K562 (cell line): ENCODE data around the gene NDUFV2. TPM values are rescaled to one million over a fixed set of nuclear protein-coding genes. Genes with fewer than 3 reads are reported as not detected.

Experiments used
- ATAC-seq: fragments of 200-7000 bp; cut with Tn5 transposase; 3 replicates; pipeline ENCODE4 v1.9.1; 2020; ENCODE audit warnings: moderate library complexity
- BruUV-seq: library from RNA; stranded (reverse); fragments of 400-500 nt; replicated peaks from 2 replicates; lab custom pipeline; 2021; lab: Mats Ljungman, UMichigan
- CTCF ChIA-PET: fragments of 300-600 bp; formaldehyde crosslinking; extraction: SDS; loops from one replicate; lab custom pipeline; 2021; ENCODE audit warnings: low intra/inter-chr PET ratio; lab: Yijun Ruan, JAX
- POLR2A ChIA-PET: fragments of 300-600, 350-650 bp; sonication (Branson Sonifier 250); formaldehyde crosslinking; extraction: SDS; loops from one replicate; lab custom pipeline; 2021; ENCODE audit warnings: antibody characterized with exemption, inconsistent platforms; lab: Yijun Ruan, JAX
- DNase-seq, 4 experiments: peaks; one replicate each; pipeline versions ENCODE4 v3.0.0 to v3.0.0-alpha.2; 2011 to 2018; ENCODE audit warnings: low spot score in 3 of 4, mixed read lengths in 3 of 4; ENCODE audit errors: extremely low read depth in 1 of 4
- FAIRE-seq: peaks from 2 replicates; lab custom pipeline; 2011; peaks lifted over from hg19 to GRCh38; lab: Jason Lieb, UNC
- H2AFZ ChIP-seq: 2 replicates; pipeline ENCODE4 v1.6.0; 2011; ENCODE audit warnings: low read depth, low read length, control low read depth, inconsistent platforms
- H3K27ac ChIP-seq: fragments of 200-600 bp; 3 replicates; pipeline ENCODE4 v1.8.0; 2011; ENCODE audit warnings: low read depth, mild to moderate bottlenecking, control low read depth, inconsistent platforms, low read length, moderate library complexity, mixed read lengths; ENCODE audit errors: extremely low read depth
- H3K27me3 ChIP-seq, 2 experiments: fragments of 300-600 bp in 1 of 2; 2 replicates in 1 of 2; 3 replicates in 1 of 2; pipeline versions ENCODE4 v1.6.0 to v1.8.0; 2011; ENCODE audit warnings: inconsistent platforms in 2 of 2, low read length in 2 of 2, mild to moderate bottlenecking in 1 of 2, mixed read lengths in 1 of 2, moderate library complexity in 1 of 2; ENCODE audit not compliant: control insufficient read depth in 2 of 2, insufficient read depth in 2 of 2
- H3K36me3 ChIP-seq: fragments of 300-600 bp; 3 replicates; pipeline ENCODE4 v1.8.0; 2011; ENCODE audit warnings: mild to moderate bottlenecking, low read length, inconsistent platforms; ENCODE audit not compliant: control insufficient read depth, insufficient read depth
- H3K4me1 ChIP-seq, 2 experiments: fragments of 200-600 bp in 1 of 2; replicated peaks in 1 of 2; 2 replicates in 1 of 2; 3 replicates in 1 of 2; pipeline versions ENCODE4 v1.5.1 to v1.8.0; 2011; ENCODE audit warnings: inconsistent platforms in 2 of 2, low read length in 2 of 2, mild to moderate bottlenecking in 1 of 2, mixed read lengths in 1 of 2, moderate library complexity in 1 of 2; ENCODE audit not compliant: control insufficient read depth in 2 of 2, insufficient read depth in 2 of 2
- H3K4me2 ChIP-seq: 2 replicates; pipeline ENCODE4 v1.6.1; 2011; ENCODE audit warnings: low read length, control low read depth, inconsistent platforms, mixed read lengths; ENCODE audit not compliant: insufficient read depth
- H3K4me3 ChIP-seq: fragments of 200-600 bp; sonication (generic), shearing (Covaris generic); 2 replicates; pipeline ENCODE4 v1.5.1; 2016; ENCODE audit warnings: control low read depth, inconsistent platforms
- H3K79me2 ChIP-seq: fragments of 200-600 bp; 3 replicates; pipeline ENCODE4 v1.8.0; 2011; ENCODE audit warnings: low read length, inconsistent platforms; ENCODE audit not compliant: control insufficient read depth, insufficient read depth
- H3K9ac ChIP-seq, 2 experiments: 2 replicates each; pipeline versions ENCODE4 v1.6.0 to v1.6.1; 2011; ENCODE audit warnings: low read depth in 2 of 2, low read length in 2 of 2, control low read depth in 1 of 2, inconsistent platforms in 1 of 2, mild to moderate bottlenecking in 1 of 2, mixed read lengths in 1 of 2; ENCODE audit not compliant: insufficient read depth in 1 of 2
- H3K9me1 ChIP-seq: one replicate; pipeline ENCODE4 v1.6.0; 2011; ENCODE audit warnings: inconsistent platforms, mild to moderate bottlenecking, low read length, moderate library complexity; ENCODE audit not compliant: control insufficient read depth, insufficient read depth
- H3K9me3 ChIP-seq: replicated peaks from 2 replicates; pipeline ENCODE4 v1.5.1; 2011; ENCODE audit warnings: low read depth, low read length, inconsistent platforms; ENCODE audit not compliant: control insufficient read depth, insufficient read depth
- H4K20me1 ChIP-seq: replicated peaks from 2 replicates; pipeline ENCODE4 v1.6.1; 2011; ENCODE audit warnings: low read length, inconsistent platforms, mixed read lengths; ENCODE audit not compliant: control insufficient read depth, insufficient read depth
- SOX6 ChIP-seq: fragments of 450-650 bp; IDR thresholded peaks from 2 replicates; pipeline ENCODE4 v1.6.1; 2014; ENCODE audit warnings: mild to moderate bottlenecking
- TRIM28 ChIP-seq: fragments of 450-650 bp; IDR thresholded peaks from 2 replicates; pipeline ENCODE4 v1.6.1; 2017
- ZBTB1 ChIP-seq: sonication (generic); formaldehyde crosslinking; IDR thresholded peaks from 2 replicates; pipeline ENCODE4 v1.8.1; 2023; ENCODE audit warnings: missing genetic modification reagents, low read depth, mild to moderate bottlenecking, borderline replicate concordance
- ZC3H8 ChIP-seq: fragments of 450-650 bp; IDR thresholded peaks from 2 replicates; pipeline ENCODE4 v1.6.1; 2017
- ZNF274 ChIP-seq: IDR thresholded peaks from 2 replicates; pipeline ENCODE4 v1.6.1; 2011; ENCODE audit warnings: low read depth, mild to moderate bottlenecking, low read length, moderate library complexity, borderline replicate concordance
- WGBS: fragments of 100-300 bp; shearing (Covaris generic); methylation state at CpG from one replicate; pipeline ENCODE4 v1.1.6; 2016; ENCODE audit warnings: low coverage, mixed read lengths; ENCODE audit not compliant: insufficient coverage; ENCODE audit errors: missing lambda C conversion rate; 5-methylcytosine and 5-hydroxymethylcytosine counted together
- in situ Hi-C: fragments of 300-500 bp; cut with MboI; formaldehyde crosslinking; loops from 4 replicates; pipeline ENCODE4 v1.15.0; 2018; ENCODE audit warnings: inconsistent platforms, mixed read lengths
- intact Hi-C: fragments of 100-400 bp; cut with micrococcal nuclease; formaldehyde crosslinking; loops from 2 replicates; pipeline ENCODE4 v1.14.2; 2022
- polyA plus RNA-seq, 8 experiments: library from polyadenylated mRNA; depleted of rRNA in 4 of 8; stranded (reverse) in 5 of 8; unstranded in 3 of 8; fragments of >200 nt; fragmentation: Nextera tagmentation in 2 of 8; fragmentation: Illumina TruSeq in 1 of 8; extraction: Ambion mirVana in 2 of 8; extraction: Trizol in 1 of 8; gene quantifications; 2 replicates each; pipeline versions ENCODE4 v1.2.1 to v1.2.3, GENCODE V29; 2011 to 2014; ENCODE audit warnings: inconsistent platforms in 1 of 8, missing spikeins in 1 of 8
- total RNA-seq, 7 experiments: library from RNA; depleted of rRNA in 6 of 7; stranded (reverse); fragments of >200 nt in 6 of 7; fragmentation: Illumina TruSeq in 2 of 7; extraction: Trizol in 2 of 7; gene quantifications; 2 replicates each; pipeline versions ENCODE4 v1.2.1 to v1.2.3, GENCODE V29; 2011 to 2021; ENCODE audit warnings: low replicate concordance in 1 of 7
- TF ChIP-seq, protein P1 (sequence below): fragments of 200-800 bp; sonication (Bioruptor generic); IDR thresholded peaks from 2 replicates; pipeline ENCODE4 v1.6.1; 2016; ENCODE audit warnings: missing genetic modification characterization, missing compliant biosample characterization
- TF ChIP-seq, protein P2 (sequence below), 2 experiments: fragments of 450-650 bp; IDR thresholded peaks; 2 replicates each; pipeline ENCODE4 v1.6.1; 2016; ENCODE audit warnings: mild to moderate bottlenecking in 2 of 2, borderline replicate concordance in 1 of 2, low read depth in 1 of 2, moderate library complexity in 1 of 2

Gene NDUFV2
- total and polyA plus RNA-seq, 9 of the 15 experiments (the other 6 are each of a cell fraction or from before 2014, with no cell fraction given), result 213 to 550 (median 384) TPM

DNA sequence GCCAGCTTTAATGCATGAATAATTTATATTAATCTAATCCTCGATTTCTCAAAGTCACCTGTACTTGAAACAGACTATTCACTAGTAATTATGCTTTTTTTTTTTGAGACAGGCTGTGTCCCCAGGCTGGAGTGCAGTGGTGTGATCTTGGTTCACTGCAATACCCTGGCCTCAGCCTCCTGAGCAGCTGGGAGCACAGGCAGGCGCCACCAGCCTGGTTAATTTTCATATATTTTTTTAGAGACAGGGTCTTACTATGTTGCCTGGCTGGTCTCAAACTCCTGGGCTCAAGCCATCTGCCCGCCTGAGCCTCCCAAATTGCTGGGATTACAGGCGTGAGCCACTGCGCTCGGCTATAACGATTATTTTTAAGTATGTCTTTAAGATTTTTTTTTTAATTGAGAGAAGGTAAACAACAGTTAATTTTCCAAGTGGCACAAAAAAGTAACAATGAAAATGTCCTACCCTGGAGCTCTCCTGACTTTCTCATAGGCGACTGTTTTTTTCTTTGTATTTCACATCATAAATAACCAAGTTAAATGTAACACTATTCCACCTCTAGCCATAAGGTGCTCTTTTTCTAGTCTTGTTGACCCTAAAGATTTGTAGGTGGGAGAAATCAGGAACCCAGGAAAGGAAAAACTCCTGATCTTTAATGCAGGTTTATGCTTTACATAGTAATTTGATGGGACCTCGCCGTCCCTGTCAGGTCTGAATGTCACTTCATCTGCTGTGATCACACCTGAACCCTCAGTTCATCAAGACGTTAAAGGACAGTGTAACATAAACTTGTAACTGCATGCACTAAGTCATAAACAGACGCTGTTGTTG lies 32.8 kb downstream of the NDUFV2 start:
- Histone ChIP-seq H3K27ac (peak overlapping the region; percentile 90), H3K27me3 (no peaks in the 10 kb centered on the region), H3K4me3 (peak overlapping the region; percentile 75), H3K79me2 (peaks cover 57% of the 10 kb centered on the region), H3K4me1 (peaks cover 2 to 12% of the 10 kb centered on the region in 2 experiments; a peak in 4 of 5 replicates), H2AFZ (peak overlapping the region; percentile 90), H4K20me1 (no peaks in the 10 kb centered on the region), H3K9ac (peak overlapping the region; percentile 79 to 96), H3K36me3 (peaks cover 49% of the 10 kb centered on the region), H3K9me1 (no peaks in the 10 kb centered on the region), H3K4me2 (peak overlapping the region; percentile 93), H3K9me3 (no peaks in the 10 kb centered on the region)
- in situ Hi-C loops, result no loop called here
- ATAC-seq (no peak), DNase-seq (no peak), FAIRE-seq (peak; percentile 54)
- intact Hi-C loops, result loop anchor here (5.0 kb wide), 1 partner anchor 342 kb away; the partner anchor contains the start of gene RALBP1
- ChIA-PET CTCF (no interaction called here), POLR2A (interaction anchor here (0.6 to 2.9 kb wide), 12 partner anchors 8 to 220 kb away, joined by 3 to 30 read pairs (median 4); no protein-coding TSS in a partner anchor)
- no TSS peak for BruUV-seq
- WGBS, result 38% methylated on average over 12 of the region's 12 CpGs
- TF ChIP-seq TRIM28, result no peak
- TF ChIP-seq, protein P1, sequence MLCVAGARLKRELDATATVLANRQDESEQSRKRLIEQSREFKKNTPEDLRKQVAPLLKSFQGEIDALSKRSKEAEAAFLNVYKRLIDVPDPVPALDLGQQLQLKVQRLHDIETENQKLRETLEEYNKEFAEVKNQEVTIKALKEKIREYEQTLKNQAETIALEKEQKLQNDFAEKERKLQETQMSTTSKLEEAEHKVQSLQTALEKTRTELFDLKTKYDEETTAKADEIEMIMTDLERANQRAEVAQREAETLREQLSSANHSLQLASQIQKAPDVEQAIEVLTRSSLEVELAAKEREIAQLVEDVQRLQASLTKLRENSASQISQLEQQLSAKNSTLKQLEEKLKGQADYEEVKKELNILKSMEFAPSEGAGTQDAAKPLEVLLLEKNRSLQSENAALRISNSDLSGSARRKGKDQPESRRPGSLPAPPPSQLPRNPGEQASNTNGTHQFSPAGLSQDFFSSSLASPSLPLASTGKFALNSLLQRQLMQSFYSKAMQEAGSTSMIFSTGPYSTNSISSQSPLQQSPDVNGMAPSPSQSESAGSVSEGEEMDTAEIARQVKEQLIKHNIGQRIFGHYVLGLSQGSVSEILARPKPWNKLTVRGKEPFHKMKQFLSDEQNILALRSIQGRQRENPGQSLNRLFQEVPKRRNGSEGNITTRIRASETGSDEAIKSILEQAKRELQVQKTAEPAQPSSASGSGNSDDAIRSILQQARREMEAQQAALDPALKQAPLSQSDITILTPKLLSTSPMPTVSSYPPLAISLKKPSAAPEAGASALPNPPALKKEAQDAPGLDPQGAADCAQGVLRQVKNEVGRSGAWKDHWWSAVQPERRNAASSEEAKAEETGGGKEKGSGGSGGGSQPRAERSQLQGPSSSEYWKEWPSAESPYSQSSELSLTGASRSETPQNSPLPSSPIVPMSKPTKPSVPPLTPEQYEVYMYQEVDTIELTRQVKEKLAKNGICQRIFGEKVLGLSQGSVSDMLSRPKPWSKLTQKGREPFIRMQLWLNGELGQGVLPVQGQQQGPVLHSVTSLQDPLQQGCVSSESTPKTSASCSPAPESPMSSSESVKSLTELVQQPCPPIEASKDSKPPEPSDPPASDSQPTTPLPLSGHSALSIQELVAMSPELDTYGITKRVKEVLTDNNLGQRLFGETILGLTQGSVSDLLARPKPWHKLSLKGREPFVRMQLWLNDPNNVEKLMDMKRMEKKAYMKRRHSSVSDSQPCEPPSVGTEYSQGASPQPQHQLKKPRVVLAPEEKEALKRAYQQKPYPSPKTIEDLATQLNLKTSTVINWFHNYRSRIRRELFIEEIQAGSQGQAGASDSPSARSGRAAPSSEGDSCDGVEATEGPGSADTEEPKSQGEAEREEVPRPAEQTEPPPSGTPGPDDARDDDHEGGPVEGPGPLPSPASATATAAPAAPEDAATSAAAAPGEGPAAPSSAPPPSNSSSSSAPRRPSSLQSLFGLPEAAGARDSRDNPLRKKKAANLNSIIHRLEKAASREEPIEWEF (CRISPR knock-in tag), result no peak
- no peak for TF ChIP-seq ZBTB1 (CRISPR knock-in tag)
- TF ChIP-seq ZC3H8, result no peak
- TF ChIP-seq, protein P2, sequence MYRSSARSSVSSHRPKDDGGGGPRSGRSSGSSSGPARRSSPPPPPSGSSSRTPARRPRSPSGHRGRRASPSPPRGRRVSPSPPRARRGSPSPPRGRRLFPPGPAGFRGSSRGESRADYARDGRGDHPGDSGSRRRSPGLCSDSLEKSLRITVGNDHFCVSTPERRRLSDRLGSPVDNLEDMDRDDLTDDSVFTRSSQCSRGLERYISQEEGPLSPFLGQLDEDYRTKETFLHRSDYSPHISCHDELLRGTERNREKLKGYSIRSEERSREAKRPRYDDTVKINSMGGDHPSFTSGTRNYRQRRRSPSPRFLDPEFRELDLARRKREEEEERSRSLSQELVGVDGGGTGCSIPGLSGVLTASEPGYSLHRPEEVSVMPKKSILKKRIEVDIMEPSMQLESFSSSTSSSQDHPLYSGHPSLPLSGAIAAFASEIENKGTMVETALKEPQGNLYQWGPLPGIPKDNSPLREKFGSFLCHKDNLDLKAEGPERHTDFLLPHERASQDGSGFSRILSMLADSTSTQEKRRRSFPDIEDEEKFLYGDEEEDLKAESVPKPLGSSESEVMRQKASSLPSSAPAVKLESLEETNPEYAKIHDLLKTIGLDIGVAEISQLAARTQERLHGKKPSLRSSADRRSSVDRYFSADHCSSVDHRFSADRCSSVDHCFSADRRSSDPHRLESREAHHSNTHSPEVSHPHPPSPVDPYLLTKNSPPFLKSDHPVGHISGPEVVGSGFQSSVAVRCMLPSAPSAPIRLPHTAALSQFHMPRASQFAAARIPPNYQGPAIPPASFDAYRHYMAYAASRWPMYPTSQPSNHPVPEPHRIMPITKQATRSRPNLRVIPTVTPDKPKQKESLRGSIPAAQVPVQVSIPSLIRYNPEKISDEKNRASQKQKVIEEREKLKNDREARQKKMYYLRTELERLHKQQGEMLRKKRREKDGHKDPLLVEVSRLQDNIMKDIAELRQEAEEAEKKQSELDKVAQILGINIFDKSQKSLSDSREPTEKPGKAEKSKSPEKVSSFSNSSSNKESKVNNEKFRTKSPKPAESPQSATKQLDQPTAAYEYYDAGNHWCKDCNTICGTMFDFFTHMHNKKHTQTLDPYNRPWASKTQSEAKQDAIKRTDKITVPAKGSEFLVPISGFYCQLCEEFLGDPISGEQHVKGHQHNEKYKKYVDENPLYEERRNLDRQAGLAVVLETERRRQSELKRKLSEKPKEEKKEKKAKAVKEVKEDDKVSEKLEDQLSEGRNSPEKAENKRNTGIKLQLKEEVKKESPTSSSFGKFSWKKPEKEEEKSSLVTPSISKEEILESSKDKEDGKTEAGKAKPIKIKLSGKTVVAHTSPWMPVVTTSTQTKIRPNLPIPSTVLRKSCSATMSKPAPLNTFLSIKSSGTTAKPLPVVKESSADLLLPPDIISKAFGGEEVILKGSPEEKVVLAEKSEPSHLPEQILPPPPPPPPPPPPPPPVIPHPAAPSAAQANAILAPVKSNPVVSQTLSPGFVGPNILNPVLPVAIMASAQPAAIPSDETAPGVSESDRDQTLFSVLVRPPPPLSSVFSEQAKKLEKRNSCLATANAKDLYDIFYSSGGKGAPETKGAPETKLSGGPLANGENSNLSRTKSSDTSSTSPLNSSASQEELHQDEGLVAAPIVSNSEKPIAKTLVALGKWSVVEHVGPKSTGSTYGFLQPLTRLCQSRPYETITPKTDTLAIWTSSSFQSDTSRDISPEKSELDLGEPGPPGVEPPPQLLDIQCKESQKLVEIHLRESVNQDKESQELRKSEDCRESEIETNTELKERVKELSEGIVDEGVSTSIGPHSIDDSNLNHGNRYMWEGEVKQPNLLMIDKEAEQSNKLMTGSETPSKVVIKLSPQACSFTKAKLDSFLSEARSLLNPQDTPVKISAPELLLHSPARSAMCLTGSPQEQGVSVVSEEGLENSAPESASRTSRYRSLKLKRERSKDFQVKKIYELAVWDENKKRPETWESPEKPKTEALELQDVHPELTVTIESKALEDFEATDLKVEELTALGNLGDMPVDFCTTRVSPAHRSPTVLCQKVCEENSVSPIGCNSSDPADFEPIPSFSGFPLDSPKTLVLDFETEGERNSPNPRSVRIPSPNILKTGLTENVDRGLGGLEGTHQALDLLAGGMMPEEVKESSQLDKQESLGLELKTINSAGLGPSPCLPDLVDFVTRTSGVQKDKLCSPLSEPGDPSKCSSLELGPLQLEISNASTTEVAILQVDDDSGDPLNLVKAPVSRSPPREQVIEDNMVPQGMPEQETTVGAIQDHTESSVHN (IDR thresholded peaks at IDR 0.05; ENCODE audit: borderline replicate concordance in 1 of 2, low read depth in 1 of 2), result no peak
- TF ChIP-seq ZNF274, result no peak
- TF ChIP-seq SOX6, result no peak
